HG03354 (cell line): ENCODE results near the gene AIP.
"Not testable (repeated sequence)": the region's sequence is repeated elsewhere in the genome, so short reads cannot be mapped to it uniquely, and the experiment has no call there.

Experiments used
- ATAC-seq: cut with Tn5 transposase; IDR thresholded peaks from one replicate; pipeline ENCODE4 v1.9.1; 2021; ENCODE audit warnings: mild to moderate bottlenecking; ENCODE audit not compliant: unreplicated experiment, poor library complexity, severe bottlenecking

Gene AIP

DNA sequence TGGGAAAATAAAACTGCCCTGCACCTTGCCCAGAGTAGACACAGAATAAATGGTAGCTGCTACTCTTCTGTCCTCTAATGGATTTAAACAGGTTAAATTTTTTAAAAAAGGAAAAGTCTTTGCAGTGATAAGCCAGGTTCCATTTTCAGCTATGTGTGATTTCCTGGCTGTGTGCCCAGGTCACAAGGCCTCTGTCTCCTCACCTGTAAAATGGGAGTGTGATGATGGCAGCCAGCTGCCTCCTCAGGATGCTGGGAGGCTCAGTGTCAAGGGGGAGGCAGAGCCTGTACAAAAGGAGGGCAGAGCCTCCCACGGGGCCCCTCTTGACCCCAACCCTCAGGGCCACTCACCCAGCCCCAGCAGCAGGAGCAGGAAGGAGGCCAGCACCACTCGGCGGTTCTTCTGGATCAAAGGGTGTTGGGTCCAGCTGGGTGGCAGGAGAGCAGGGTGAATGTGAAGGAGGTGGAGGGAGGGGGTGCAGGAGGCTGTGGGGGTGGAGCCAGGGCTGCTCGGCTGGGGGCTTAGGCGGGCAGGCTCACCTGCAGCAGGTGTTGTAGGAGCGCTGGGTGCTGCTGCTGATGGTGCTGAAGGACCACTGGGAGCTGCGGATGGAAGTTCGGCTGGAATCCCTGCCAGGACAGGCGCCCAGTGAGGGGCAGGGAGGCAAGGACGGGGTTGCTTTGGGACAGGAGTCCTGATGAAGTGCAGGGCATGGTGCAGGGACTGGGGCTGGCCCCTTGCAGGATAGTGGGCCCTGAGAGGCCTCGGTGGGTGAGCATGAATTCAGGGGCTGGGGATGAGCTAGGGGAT, 15.7 kb upstream of the AIP start:
- ATAC-seq, result no peak

DNA sequence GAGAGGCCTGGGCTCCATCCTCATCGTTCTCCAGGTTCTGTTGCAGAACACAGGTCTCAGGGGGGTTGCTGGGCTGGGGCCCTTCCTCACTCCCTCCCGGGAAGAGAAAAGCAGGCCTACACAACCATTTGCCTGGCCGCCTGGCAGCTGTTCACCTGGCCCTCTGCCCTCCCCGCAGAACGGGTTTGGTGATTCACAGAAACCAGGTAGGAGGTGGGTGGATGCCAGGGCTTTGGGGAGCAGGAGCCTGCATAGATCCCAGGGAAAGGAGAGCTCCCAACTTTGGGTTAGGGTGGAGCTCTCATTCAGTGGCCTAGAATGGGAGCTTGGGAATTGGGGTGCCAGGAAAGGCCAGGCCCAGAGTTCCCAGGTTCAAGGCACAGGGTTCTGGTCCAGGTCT, 14.8 kb upstream of the AIP start:
- ATAC-seq, result no peak

GRCh38 chr11:67468456-67468758, 14.4 kb upstream of the AIP start:
- peak; percentile 1 for ATAC-seq

- ATAC-seq, result peak; percentile 69
These were observed 13.9 kb upstream of the AIP start, which contains the start of gene TMEM134 for GRCh38 chr11:67468759-67469507. TSS of gene TMEM134 (minus strand) at chr11:67469251. CDS start at chr11:67469192, 59 bp downstream.

GRCh38 chr11:67469508-67469811, 13.4 kb upstream of the AIP start:
- no peak for ATAC-seq

GRCh38 chr11:67470337-67471002, 12.4 kb upstream of the AIP start:
- no peak for ATAC-seq

- ATAC-seq, result no peak
These were observed 9.9 kb upstream of the AIP start for GRCh38 chr11:67472882-67473281.

- not testable (repeated sequence) for ATAC-seq
These were observed 6.1 kb upstream of the AIP start for GRCh38 chr11:67476692-67477091.

DNA sequence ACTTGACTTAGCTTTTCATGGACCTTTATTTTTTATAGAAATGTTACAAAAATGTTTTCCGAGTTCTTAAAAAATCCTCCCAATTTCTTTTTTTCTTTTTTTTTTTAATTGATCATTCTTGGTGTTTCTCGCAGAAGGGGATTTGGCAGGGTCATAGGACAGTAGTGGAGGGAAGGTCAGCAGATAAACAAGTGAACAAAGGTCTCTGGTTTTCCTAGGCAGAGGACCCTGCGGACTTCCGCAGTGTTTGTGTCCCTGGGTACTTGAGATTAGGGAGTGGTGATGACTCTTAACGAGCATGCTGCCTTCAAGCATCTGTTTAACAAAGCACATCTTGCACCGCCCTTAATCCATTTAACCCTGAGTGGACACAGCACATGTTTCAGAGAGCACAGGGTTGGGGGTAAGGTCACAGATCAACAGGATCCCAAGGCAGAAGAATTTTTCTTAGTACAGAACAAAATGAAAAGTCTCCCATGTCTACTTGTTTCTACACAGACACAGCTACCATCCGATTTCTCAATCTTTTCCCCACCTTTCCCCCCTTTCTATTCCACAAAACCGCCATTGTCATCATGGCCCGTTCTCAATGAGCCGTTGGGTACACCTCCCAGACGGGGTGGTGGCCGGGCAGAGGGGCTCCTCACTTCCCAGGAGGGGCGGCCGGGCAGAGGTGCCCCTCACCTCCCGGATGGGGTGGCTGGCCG, 5.3 kb upstream of the AIP start:
- ATAC-seq, result not testable (repeated sequence)

- ATAC-seq, result peak; percentile 19
These were observed 475 bp upstream of the AIP start for GRCh38 chr11:67482275-67482826.

DNA sequence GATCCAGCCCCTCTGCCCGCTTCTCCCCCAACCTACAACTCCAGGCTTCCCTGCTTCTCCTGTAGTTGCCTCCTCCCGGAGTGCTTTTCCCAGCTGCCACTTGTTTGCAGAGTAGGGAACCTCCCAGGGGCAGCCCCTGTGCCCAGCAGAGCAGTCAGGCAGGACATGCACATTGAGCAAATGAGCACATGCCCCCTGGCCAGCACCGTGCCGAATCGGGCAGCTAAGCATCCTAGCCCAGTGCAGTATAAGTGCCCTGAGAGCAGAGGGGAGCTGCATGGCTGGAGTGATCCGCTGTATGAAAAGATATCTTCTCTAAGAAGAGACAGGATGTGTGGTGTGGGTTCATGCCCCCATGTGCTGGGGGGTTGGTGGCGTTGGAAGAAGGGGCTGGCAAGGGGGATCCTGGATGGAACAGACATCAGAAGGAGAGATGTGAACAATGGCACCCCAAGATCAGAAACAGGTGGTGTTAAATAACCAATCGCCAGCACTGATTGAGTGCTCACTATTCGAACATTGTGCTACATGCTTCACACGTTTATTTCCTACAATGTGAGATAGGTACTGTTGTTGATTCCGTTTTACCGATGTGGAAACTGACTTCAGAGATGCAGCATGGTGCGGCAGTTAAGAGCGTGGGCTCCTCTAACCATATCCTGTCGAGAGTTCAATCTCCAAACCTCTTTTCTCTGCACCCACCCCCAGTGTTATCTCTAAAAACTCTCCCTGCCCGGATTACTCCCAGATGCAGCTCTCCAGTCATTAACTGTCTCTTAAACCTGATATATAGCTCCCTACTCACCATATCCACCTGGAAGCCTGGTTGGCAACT, 1.2 kb downstream of the AIP start:
- no peak for ATAC-seq

GRCh38 chr11:67484847-67485311, 2.1 kb downstream of the AIP start:
- ATAC-seq, result no peak

DNA sequence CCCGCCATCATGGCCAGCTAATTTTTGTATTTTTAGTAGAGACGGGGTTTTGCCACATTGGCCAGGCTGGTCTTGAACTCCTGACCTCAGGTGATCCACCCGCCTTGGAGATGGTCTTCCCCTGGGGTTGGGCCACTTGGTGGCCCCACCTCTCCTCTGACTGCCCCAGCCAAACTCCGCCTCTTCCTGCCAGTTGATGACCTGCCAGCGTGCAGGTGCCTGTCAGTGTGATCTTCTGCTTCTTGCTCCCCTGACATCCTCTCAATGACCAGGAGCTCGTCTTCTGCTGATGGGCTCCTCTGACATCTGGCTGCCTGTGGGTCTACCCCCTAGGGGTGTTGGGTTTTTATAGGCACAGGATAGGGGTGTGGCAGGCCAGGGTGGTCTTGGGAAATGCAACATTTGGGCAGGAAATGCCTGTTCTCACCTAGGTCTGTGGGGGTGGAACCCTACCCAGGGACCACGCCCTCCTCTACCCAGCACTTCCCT, 3.1 kb downstream of the AIP start:
- ATAC-seq, result not testable (repeated sequence)

DNA sequence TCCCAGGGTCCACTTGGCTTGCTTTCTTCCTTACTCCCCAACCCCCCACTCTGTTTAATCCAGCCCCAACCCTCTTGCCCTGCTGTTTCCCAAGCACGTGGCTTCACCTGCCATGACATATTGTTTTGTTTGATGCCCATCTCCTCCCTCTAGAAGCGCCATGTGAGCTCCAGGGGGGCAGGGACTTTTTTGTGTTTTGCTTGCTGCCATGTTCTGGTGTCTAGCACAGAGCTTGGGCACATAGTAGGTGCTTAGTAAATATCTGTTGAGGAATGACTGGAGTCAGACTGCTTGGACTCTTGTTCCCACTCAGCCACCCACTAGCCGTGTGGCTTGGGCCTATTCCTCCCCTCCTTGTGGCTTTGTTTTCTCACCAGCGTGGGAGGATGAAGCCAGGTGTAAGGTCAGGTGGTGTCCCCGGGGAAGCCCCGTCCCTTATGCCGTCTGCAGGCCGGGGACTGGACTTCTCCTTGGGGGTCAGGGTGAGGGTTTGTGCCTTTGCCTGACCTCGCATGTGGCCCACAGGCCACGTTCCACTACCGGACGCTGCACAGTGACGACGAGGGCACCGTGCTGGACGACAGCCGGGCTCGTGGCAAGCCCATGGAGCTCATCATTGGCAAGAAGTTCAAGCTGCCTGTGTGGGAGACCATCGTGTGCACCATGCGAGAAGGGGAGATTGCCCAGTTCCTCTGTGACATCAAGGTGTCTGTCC, 3.8 kb downstream of the AIP start:
- no peak for ATAC-seq

- ATAC-seq, result no peak
These were observed 6.5 kb downstream of the AIP start for GRCh38 chr11:67489203-67489884.

- ATAC-seq, result no peak
These were observed 7.3 kb downstream of the AIP start for GRCh38 chr11:67489885-67490726.

- no peak for ATAC-seq
These were observed 7.9 kb downstream of the AIP start for GRCh38 chr11:67490727-67491065.
